HG03280 (cell line): ENCODE data around the gene SLC22A15.

Experiments used
- ATAC-seq: cut with Tn5 transposase; IDR thresholded peaks from one replicate; pipeline ENCODE4 v1.9.1; 2021; ENCODE audit warnings: mild to moderate bottlenecking, moderate library complexity; ENCODE audit not compliant: unreplicated experiment

The SLC22A15 gene

DNA sequence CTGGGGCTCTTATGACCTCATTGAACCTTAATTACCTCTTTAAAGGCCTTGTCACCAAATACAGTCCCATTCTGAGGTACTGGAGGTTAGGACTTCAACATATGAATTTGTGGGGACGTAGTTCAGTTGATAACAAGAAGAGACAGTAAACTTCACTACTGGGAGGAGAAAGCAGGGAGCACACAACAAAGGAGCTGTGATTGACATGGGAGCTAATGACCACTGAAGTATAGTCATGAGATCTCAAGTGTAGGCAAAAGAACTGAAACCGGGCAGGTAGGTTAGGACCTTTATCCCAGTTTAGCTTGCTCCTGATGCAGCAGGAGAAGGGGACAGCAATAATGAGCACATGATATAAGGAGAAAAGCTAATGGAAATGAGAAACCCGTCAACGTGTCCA lies 123.1 kb downstream of the SLC22A15 start:
- ATAC-seq = no peak

DNA sequence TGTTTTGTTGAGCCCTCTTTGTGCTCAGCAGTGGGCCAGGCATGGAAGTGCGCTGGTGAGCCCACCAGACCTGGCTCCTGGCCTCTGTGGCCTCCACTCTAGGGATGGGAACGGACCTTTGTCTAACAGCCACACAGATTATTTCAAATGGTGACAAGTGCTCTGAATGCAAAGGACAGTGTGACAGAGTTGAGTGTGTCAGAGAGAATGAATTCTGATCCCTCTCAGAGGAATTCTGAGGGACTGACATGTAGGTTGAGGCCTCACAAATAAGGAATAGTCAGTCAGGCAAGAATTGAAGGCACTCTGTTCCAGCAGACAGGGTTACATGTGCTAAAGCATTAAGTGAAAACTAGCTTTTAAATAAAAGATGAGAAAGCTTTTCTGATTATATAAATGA lies 123.6 kb downstream of the SLC22A15 start:
- no peak for ATAC-seq

DNA sequence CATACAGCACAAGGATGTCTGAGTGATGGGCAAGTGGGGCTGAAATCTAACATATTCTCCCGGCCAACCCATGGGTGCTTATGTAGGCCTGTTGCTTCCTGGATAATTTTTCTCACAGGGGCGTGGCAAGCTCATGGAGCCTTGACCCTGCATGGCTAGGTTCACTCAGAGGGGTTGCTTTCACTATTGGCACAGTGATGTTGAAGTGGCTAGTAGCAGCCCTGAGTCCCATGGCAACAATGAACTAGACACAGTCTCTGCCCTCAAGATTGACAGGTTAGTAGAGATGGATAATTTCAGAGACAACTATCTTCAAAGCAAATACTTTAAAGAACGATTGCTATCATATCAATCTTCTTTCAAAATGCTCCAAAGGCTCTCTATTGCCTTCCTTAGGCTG lies 128.4 kb downstream of the SLC22A15 start:
- no peak for ATAC-seq

DNA sequence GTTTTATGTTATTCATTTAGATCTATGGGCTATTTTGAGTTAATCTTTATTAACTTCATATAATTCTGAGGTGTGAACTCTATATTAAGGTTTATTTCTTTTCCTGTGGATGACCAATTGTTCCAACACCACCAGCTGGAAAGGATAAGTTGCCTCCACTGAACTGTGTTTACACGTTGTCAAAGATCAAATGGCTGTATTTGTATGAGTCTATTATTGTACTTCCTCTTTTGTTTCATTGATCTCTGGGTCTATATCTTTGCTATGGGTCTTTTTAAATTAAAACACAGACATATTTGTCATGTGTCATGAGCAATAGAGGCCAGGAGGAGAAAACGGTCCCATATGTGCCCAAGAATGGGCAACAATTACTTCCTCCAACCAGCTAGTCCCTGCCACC lies 129.7 kb downstream of the SLC22A15 start:
- no peak for ATAC-seq

DNA sequence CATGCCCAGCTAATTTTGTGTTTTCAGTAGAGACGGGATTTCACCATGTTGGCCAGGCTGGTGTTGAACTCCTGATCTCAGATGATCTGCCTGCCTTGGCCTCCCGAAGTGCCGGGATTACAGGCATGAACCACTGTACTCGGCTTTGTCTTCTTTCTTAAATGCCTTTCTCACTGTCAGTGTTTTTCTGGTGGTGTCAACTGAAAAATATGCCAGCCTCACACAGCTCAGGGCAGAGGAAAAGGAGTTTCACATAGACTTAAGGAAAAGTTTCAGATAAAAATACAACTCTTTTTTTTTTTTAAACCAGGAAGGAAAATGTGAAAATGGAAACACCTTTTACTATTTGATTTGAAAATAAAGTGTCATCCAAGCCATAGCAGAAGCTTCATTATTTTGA lies 130.3 kb downstream of the SLC22A15 start:
- ATAC-seq = no peak

- no peak for ATAC-seq
Observed at GRCh38 chr1:116107371-116107770, 131.1 kb downstream of the SLC22A15 start.

- ATAC-seq = no peak
Observed at GRCh38 chr1:116110567-116111523, 134.5 kb downstream of the SLC22A15 start, which contains the start of gene MAB21L3. Gene MAB21L3, plus strand, starts transcription at chr1:116111399. Its CDS starts 1,217 bp downstream, at chr1:116112616.

DNA sequence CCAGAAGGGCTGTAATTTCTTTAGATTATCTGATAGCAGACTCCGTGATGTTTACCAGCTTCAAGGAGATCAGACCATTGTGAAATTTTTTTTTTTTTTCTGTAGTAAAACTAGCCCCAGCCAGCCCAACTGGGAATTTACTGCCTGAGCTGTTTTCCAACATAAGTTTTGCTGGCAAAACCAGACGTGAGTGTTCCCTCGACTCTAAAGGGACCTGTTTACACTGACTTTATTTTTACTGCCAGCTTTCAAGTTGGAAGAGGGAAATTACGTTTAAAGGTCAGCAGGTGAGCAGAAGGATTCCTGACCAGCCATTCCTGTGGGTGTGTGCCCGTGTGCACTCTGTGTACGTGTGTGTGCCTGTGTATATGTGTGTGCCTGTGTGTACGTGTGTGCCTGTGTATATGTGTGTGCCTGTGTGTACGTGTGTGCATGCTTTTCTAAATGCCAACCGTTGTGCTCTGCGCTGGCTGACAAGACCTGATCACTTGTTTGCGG lies 135.3 kb downstream of the SLC22A15 start:
- no peak for ATAC-seq

- no peak for ATAC-seq
Observed at GRCh38 chr1:116112388-116113140, 136.3 kb downstream of the SLC22A15 start.

GRCh38 chr1:116113615-116114014 lies 137.3 kb downstream of the SLC22A15 start:
- ATAC-seq = no peak

DNA sequence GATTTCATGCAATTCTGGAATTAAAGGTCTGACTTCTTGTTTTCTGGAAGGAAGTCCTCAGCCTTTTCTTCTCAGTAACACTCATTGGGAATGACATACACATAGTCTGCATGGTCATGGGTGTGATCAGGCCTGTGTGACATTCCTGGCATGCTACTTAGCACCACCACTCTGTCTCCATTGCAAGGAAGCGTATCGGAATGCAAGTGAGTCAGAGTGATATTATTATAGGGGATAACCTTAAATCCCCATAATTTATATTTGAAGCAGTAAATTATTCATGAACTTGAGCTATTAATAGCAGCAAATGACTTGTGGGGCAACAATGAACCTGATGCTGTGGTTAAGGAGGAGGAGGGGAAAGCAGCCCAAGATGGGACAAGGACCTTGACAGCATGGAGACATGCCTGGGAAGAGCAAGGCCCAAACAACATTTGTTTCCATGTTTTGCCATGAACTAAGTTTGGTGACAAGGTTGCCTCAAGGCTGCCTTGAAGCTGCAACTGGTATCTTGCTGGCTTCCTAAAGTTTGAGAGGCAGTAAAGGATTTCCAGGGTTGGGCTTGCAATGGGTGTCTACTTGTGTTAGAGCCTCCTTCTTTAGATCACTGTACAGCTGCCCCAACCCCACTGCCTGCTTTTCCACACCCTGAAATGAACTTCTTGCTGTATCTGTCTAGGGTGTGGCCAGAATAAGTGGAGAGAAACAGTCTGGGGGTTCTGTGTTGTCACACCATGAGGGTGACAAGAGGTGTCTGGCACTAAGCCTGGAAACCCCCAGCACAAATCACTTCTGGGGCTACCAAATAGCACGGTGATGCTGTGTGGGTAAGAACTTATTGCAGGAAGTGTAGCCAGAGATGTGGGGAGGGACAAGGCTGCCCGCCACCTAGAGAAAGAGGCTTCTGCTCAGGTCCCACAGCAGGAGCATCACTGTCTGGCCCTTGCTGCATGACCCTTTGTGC lies 139.4 kb downstream of the SLC22A15 start:
- no peak for ATAC-seq

DNA sequence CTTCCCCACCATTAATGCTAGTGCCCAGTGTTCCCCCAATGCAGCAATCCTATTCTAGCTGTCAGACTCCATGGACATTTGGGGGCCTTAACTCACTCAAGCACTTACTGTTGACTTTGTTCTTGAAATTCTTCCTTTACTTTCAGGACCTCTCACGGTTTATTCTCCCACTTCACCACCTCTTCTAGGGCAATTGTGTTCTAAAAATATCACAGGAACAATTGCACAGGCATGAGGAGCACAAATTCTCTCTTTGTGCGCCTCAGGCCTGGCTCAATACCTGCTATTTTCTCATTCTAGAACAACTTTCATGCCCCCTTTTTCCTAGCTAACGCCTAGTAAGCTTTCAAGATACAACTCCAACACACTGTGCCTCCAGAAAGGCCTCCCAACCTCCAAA lies 142.2 kb downstream of the SLC22A15 start:
- ATAC-seq = no peak
